HepG2 (cell line): ENCODE results near the gene TMBIM1. TPM values are rescaled to one million over a fixed set of nuclear protein-coding genes. Genes with fewer than 3 reads are reported as not detected.

Experiments
- CBX2 ChIP-seq, 2 experiments: fragments of 200-600 bp in 1 of 2; sonication (generic); formaldehyde crosslinking in 1 of 2; IDR thresholded peaks; 2 replicates each; pipeline versions ENCODE4 v1.7.0 to v1.8.1; 2018 to 2022; ENCODE audit warnings: low read depth in 2 of 2, low read length in 1 of 2, mild to moderate bottlenecking in 1 of 2, missing genetic modification reagents in 1 of 2
- CHD4 ChIP-seq: fragments of 200-600 bp; sonication (generic); IDR thresholded peaks from 2 replicates; pipeline ENCODE4 v1.7.0; 2017; ENCODE audit warnings: mild to moderate bottlenecking, low read length, borderline replicate concordance
- FOXJ3 ChIP-seq: sonication (generic); formaldehyde crosslinking; IDR thresholded peaks from 2 replicates; pipeline ENCODE4 v1.4.0; 2020; ENCODE audit warnings: missing genetic modification reagents, mild to moderate bottlenecking, borderline replicate concordance
- HNF4G ChIP-seq, 2 experiments: sonication (generic) in 1 of 2; formaldehyde crosslinking in 1 of 2; IDR thresholded peaks; 2 replicates each; pipeline versions ENCODE4 v1.4.0 to v1.6.1; 2011 to 2020; ENCODE audit warnings: borderline replicate concordance in 2 of 2, low read depth in 2 of 2, mild to moderate bottlenecking in 2 of 2, low read length in 1 of 2, missing genetic modification reagents in 1 of 2, moderate library complexity in 1 of 2
- ISX ChIP-seq: sonication (generic); formaldehyde crosslinking; conservative IDR thresholded peaks from 2 replicates; pipeline ENCODE4 v1.5.0; 2020; ENCODE audit warnings: missing genetic modification reagents
- JDP2 ChIP-seq: sonication (generic); formaldehyde crosslinking; IDR thresholded peaks from 2 replicates; pipeline ENCODE4 v1.8.1; 2022; ENCODE audit warnings: missing genetic modification reagents, borderline replicate concordance
- MTF1 ChIP-seq: sonication (generic); formaldehyde crosslinking; IDR thresholded peaks from 2 replicates; pipeline ENCODE4 v1.5.0; 2020; ENCODE audit warnings: missing genetic modification reagents
- PREB ChIP-seq: sonication (generic); formaldehyde crosslinking; IDR thresholded peaks from 2 replicates; pipeline ENCODE4 v1.4.0; 2020; ENCODE audit warnings: missing genetic modification reagents
- RAD51 ChIP-seq: fragments of 450-650 bp; IDR thresholded peaks from 2 replicates; pipeline ENCODE4 v1.6.1; 2016; ENCODE audit warnings: borderline replicate concordance
- RARG ChIP-seq: sonication (generic); formaldehyde crosslinking; IDR thresholded peaks from 2 replicates; pipeline ENCODE4 v1.4.0; 2020; ENCODE audit warnings: low read depth, mild to moderate bottlenecking, missing genetic modification reagents
- SCMH1 ChIP-seq: sonication (generic); formaldehyde crosslinking; IDR thresholded peaks from 2 replicates; pipeline ENCODE4 v1.9.0; 2021; ENCODE audit warnings: missing genetic modification reagents, mild to moderate bottlenecking, borderline replicate concordance
- SIN3B ChIP-seq: fragments of 150-350 bp; IDR thresholded peaks from 2 replicates; pipeline ENCODE4 v1.6.1; 2014; ENCODE audit warnings: low read length
- SIX4 ChIP-seq: sonication (generic); formaldehyde crosslinking; IDR thresholded peaks from 2 replicates; pipeline ENCODE4 v1.4.0; 2020; ENCODE audit warnings: missing genetic modification reagents
- SYNCRIP ChIP-seq: fragments of 200-400 bp; formaldehyde crosslinking; IDR thresholded peaks from 2 replicates; pipeline ENCODE4 v1.6.1; 2018; ENCODE audit warnings: mild to moderate bottlenecking, low read depth, low read length; ENCODE audit not compliant: insufficient read depth
- TFDP1 ChIP-seq: IDR thresholded peaks from 2 replicates; pipeline ENCODE4 v1.6.1; 2016; ENCODE audit warnings: missing compliant biosample characterization, missing genetic modification reagents, borderline replicate concordance
- TSC22D2 ChIP-seq: sonication (generic); formaldehyde crosslinking; IDR thresholded peaks from 2 replicates; pipeline ENCODE4 v1.5.1; 2020; ENCODE audit warnings: missing genetic modification reagents, mild to moderate bottlenecking, borderline replicate concordance
- ZBTB46 ChIP-seq: sonication (generic); formaldehyde crosslinking; IDR thresholded peaks from 2 replicates; pipeline ENCODE4 v1.4.0; 2020; ENCODE audit warnings: mild to moderate bottlenecking, missing genetic modification reagents, borderline replicate concordance
- ZBTB49 ChIP-seq: sonication (generic); formaldehyde crosslinking; IDR thresholded peaks from 2 replicates; pipeline ENCODE4 v1.4.0; 2020; ENCODE audit warnings: missing genetic modification reagents, borderline replicate concordance
- ZFAT ChIP-seq: sonication (generic); formaldehyde crosslinking; conservative IDR thresholded peaks from 2 replicates; pipeline ENCODE4 v1.8.1; 2023; ENCODE audit warnings: missing genetic modification reagents, inconsistent platforms
- ZFP37 ChIP-seq: sonication (generic); formaldehyde crosslinking; IDR thresholded peaks from 2 replicates; pipeline ENCODE4 v1.4.0; 2020; ENCODE audit warnings: missing genetic modification reagents, borderline replicate concordance
- ZNF143 ChIP-seq: sonication (generic); formaldehyde crosslinking; IDR thresholded peaks from 2 replicates; pipeline ENCODE4 v1.4.0; 2020; ENCODE audit warnings: missing genetic modification reagents
- ZNF337 ChIP-seq: sonication (generic); formaldehyde crosslinking; IDR thresholded peaks from 2 replicates; pipeline ENCODE4 v1.5.1; 2020; ENCODE audit warnings: missing genetic modification reagents, low read depth, mild to moderate bottlenecking, borderline replicate concordance
- ZNF891 ChIP-seq: sonication (generic); formaldehyde crosslinking; IDR thresholded peaks from 2 replicates; pipeline ENCODE4 v1.5.0; 2020; ENCODE audit warnings: mild to moderate bottlenecking, missing genetic modification reagents
- polyA plus RNA-seq, 8 experiments: library from polyadenylated mRNA; depleted of rRNA in 3 of 8; stranded (reverse) in 7 of 8; unstranded in 1 of 8; fragments of >200 nt; fragmentation: Illumina TruSeq in 4 of 8; extraction: Trizol in 4 of 8; gene quantifications; 2 replicates each; pipeline versions ENCODE4 v1.2.1 to v1.2.3, GENCODE V29; 2011 to 2016; ENCODE audit warnings: low read depth in 4 of 8, missing spikeins in 1 of 8, mixed read lengths in 1 of 8; ENCODE audit not compliant: insufficient read depth in 1 of 8
- total RNA-seq, 5 experiments: library from RNA; depleted of rRNA; stranded (reverse); fragments of >200 nt; fragmentation: Illumina TruSeq; extraction: Trizol; gene quantifications; 2 replicates each; pipeline ENCODE4 v1.2.3, GENCODE V29; 2016; ENCODE audit warnings: low read depth in 1 of 5

The TMBIM1 gene
- total and polyA plus RNA-seq, 2 of the 13 experiments (the other 11 are each of a cell fraction or from before 2014, with no cell fraction given), result 127 to 139 TPM

GRCh38 chr2:218301176-218301819 lies 9.0 kb upstream of the TMBIM1 start (continued):
- TF ChIP-seq HNF4G (IDR thresholded peaks at IDR 0.05; ENCODE audit: borderline replicate concordance, low read depth, low read length), result no peak
- TF ChIP-seq HNF4G (CRISPR knock-in tag; IDR thresholded peaks at IDR 0.05; ENCODE audit: borderline replicate concordance, low read depth), result no peak
- peak; percentile 44; the same call in 1 of the 2 replicates for TF ChIP-seq FOXJ3 (CRISPR knock-in tag)
- TF ChIP-seq ZNF337 (CRISPR knock-in tag), result 0 out of 2 replicates have a peak, but pooled peaks have one; percentile 53
- peak; percentile 89; the same call in 1 of the 2 replicates for TF ChIP-seq CHD4
- TF ChIP-seq CBX2 (IDR thresholded peaks at IDR 0.05; ENCODE audit: low read depth, low read length), result no peak
- TF ChIP-seq CBX2 (CRISPR knock-in tag; IDR thresholded peaks at IDR 0.05; ENCODE audit: low read depth), result no peak
- TF ChIP-seq ZFP37 (CRISPR knock-in tag), result no peak
- peak; percentile 48; the same call in 1 of the 2 replicates for TF ChIP-seq ZNF143 (CRISPR knock-in tag)
- no peak for TF ChIP-seq ZBTB46
- TF ChIP-seq TFDP1 (CRISPR knock-in tag), result peak; percentile 50; the same call in 1 of the 2 replicates
- TF ChIP-seq PREB, result no peak
- TF ChIP-seq SIX4 (CRISPR knock-in tag), result no peak
- TF ChIP-seq RARG (CRISPR knock-in tag), result no peak
- no peak for TF ChIP-seq SCMH1 (CRISPR knock-in tag)
- no peak for TF ChIP-seq ZBTB49 (CRISPR knock-in tag)
- TF ChIP-seq ISX (CRISPR knock-in tag), result no peak
- no peak for TF ChIP-seq JDP2 (CRISPR knock-in tag)
- no peak for TF ChIP-seq MTF1 (CRISPR knock-in tag)
- TF ChIP-seq SYNCRIP, result no peak
- TF ChIP-seq RAD51, result no peak
- TF ChIP-seq ZNF891 (CRISPR knock-in tag), result no peak
- peak; percentile 69; the same call in 1 of the 2 replicates for TF ChIP-seq TSC22D2 (CRISPR knock-in tag)
- no peak for TF ChIP-seq SIN3B
- no peak for TF ChIP-seq ZFAT (CRISPR knock-in tag)
